K562 (cell line): Measurements from ENCODE around the gene HEXIM2. TPM values are rescaled to one million over a fixed set of nuclear protein-coding genes. Genes with fewer than 3 reads are reported as not detected.

ENCODE experiments used
- ATAC-seq: fragments of 200-7000 bp; cut with Tn5 transposase; 3 replicates; pipeline ENCODE4 v1.9.1; 2020; ENCODE audit warnings: moderate library complexity
- BruUV-seq: library from RNA; stranded (reverse); fragments of 400-500 nt; replicated peaks from 2 replicates; lab custom pipeline; 2021; lab: Mats Ljungman, UMichigan
- CTCF ChIA-PET: fragments of 300-600 bp; formaldehyde crosslinking; extraction: SDS; loops from one replicate; lab custom pipeline; 2021; ENCODE audit warnings: low intra/inter-chr PET ratio; lab: Yijun Ruan, JAX
- POLR2A ChIA-PET: fragments of 300-600, 350-650 bp; sonication (Branson Sonifier 250); formaldehyde crosslinking; extraction: SDS; loops from one replicate; lab custom pipeline; 2021; ENCODE audit warnings: antibody characterized with exemption, inconsistent platforms; lab: Yijun Ruan, JAX
- DNase-seq, 4 experiments: peaks; one replicate each; pipeline versions ENCODE4 v3.0.0 to v3.0.0-alpha.2; 2011 to 2018; ENCODE audit warnings: low spot score in 3 of 4, mixed read lengths in 3 of 4; ENCODE audit errors: extremely low read depth in 1 of 4
- FAIRE-seq: peaks from 2 replicates; lab custom pipeline; 2011; peaks lifted over from hg19 to GRCh38; lab: Jason Lieb, UNC
- H2AFZ ChIP-seq: 2 replicates; pipeline ENCODE4 v1.6.0; 2011; ENCODE audit warnings: low read depth, low read length, control low read depth, inconsistent platforms
- H3K27ac ChIP-seq: fragments of 200-600 bp; 3 replicates; pipeline ENCODE4 v1.8.0; 2011; ENCODE audit warnings: low read depth, mild to moderate bottlenecking, control low read depth, inconsistent platforms, low read length, moderate library complexity, mixed read lengths; ENCODE audit errors: extremely low read depth
- H3K27me3 ChIP-seq, 2 experiments: fragments of 300-600 bp in 1 of 2; 2 replicates in 1 of 2; 3 replicates in 1 of 2; pipeline versions ENCODE4 v1.6.0 to v1.8.0; 2011; ENCODE audit warnings: inconsistent platforms in 2 of 2, low read length in 2 of 2, mild to moderate bottlenecking in 1 of 2, mixed read lengths in 1 of 2, moderate library complexity in 1 of 2; ENCODE audit not compliant: control insufficient read depth in 2 of 2, insufficient read depth in 2 of 2
- H3K36me3 ChIP-seq: fragments of 300-600 bp; 3 replicates; pipeline ENCODE4 v1.8.0; 2011; ENCODE audit warnings: mild to moderate bottlenecking, low read length, inconsistent platforms; ENCODE audit not compliant: control insufficient read depth, insufficient read depth
- H3K4me1 ChIP-seq, 2 experiments: fragments of 200-600 bp in 1 of 2; replicated peaks in 1 of 2; 2 replicates in 1 of 2; 3 replicates in 1 of 2; pipeline versions ENCODE4 v1.5.1 to v1.8.0; 2011; ENCODE audit warnings: inconsistent platforms in 2 of 2, low read length in 2 of 2, mild to moderate bottlenecking in 1 of 2, mixed read lengths in 1 of 2, moderate library complexity in 1 of 2; ENCODE audit not compliant: control insufficient read depth in 2 of 2, insufficient read depth in 2 of 2
- H3K4me2 ChIP-seq: 2 replicates; pipeline ENCODE4 v1.6.1; 2011; ENCODE audit warnings: low read length, control low read depth, inconsistent platforms, mixed read lengths; ENCODE audit not compliant: insufficient read depth
- H3K4me3 ChIP-seq: fragments of 200-600 bp; sonication (generic), shearing (Covaris generic); 2 replicates; pipeline ENCODE4 v1.5.1; 2016; ENCODE audit warnings: control low read depth, inconsistent platforms
- H3K79me2 ChIP-seq: fragments of 200-600 bp; 3 replicates; pipeline ENCODE4 v1.8.0; 2011; ENCODE audit warnings: low read length, inconsistent platforms; ENCODE audit not compliant: control insufficient read depth, insufficient read depth
- H3K9ac ChIP-seq, 2 experiments: 2 replicates each; pipeline versions ENCODE4 v1.6.0 to v1.6.1; 2011; ENCODE audit warnings: low read depth in 2 of 2, low read length in 2 of 2, control low read depth in 1 of 2, inconsistent platforms in 1 of 2, mild to moderate bottlenecking in 1 of 2, mixed read lengths in 1 of 2; ENCODE audit not compliant: insufficient read depth in 1 of 2
- H3K9me1 ChIP-seq: one replicate; pipeline ENCODE4 v1.6.0; 2011; ENCODE audit warnings: inconsistent platforms, mild to moderate bottlenecking, low read length, moderate library complexity; ENCODE audit not compliant: control insufficient read depth, insufficient read depth
- H3K9me3 ChIP-seq: replicated peaks from 2 replicates; pipeline ENCODE4 v1.5.1; 2011; ENCODE audit warnings: low read depth, low read length, inconsistent platforms; ENCODE audit not compliant: control insufficient read depth, insufficient read depth
- H4K20me1 ChIP-seq: replicated peaks from 2 replicates; pipeline ENCODE4 v1.6.1; 2011; ENCODE audit warnings: low read length, inconsistent platforms, mixed read lengths; ENCODE audit not compliant: control insufficient read depth, insufficient read depth
- ATF1 ChIP-seq, 2 experiments: fragments of 450-650 bp in 1 of 2; IDR thresholded peaks; 2 replicates each; pipeline ENCODE4 v1.6.1; 2016; ENCODE audit warnings: missing compliant biosample characterization in 1 of 2, missing genetic modification characterization in 1 of 2
- EGR1 ChIP-seq: fragments of 450-650 bp; conservative IDR thresholded peaks from 2 replicates; pipeline ENCODE4 v1.6.1; 2017; ENCODE audit warnings: mild to moderate bottlenecking
- L3MBTL2 ChIP-seq: fragments of 450-650 bp; IDR thresholded peaks from 2 replicates; pipeline ENCODE4 v1.6.1; 2016; ENCODE audit warnings: mild to moderate bottlenecking, moderate library complexity
- NBN ChIP-seq: fragments of 450-650 bp; IDR thresholded peaks from 2 replicates; pipeline ENCODE4 v1.6.1; 2016; ENCODE audit warnings: low read depth, mild to moderate bottlenecking
- NRF1 ChIP-seq, 2 experiments: fragments of 450-650 bp; IDR thresholded peaks in 1 of 2; conservative IDR thresholded peaks in 1 of 2; 2 replicates each; pipeline ENCODE4 v1.6.1; 2014; ENCODE audit warnings: mild to moderate bottlenecking in 2 of 2
- ZBTB1 ChIP-seq: sonication (generic); formaldehyde crosslinking; IDR thresholded peaks from 2 replicates; pipeline ENCODE4 v1.8.1; 2023; ENCODE audit warnings: missing genetic modification reagents, low read depth, mild to moderate bottlenecking, borderline replicate concordance
- ZNF263 ChIP-seq: sonication (generic); formaldehyde crosslinking; IDR thresholded peaks from 2 replicates; pipeline ENCODE4 v1.8.0; 2022; ENCODE audit warnings: mild to moderate bottlenecking, missing genetic modification reagents, borderline replicate concordance
- WGBS: fragments of 100-300 bp; shearing (Covaris generic); methylation state at CpG from one replicate; pipeline ENCODE4 v1.1.6; 2016; ENCODE audit warnings: low coverage, mixed read lengths; ENCODE audit not compliant: insufficient coverage; ENCODE audit errors: missing lambda C conversion rate; 5-methylcytosine and 5-hydroxymethylcytosine counted together
- in situ Hi-C: fragments of 300-500 bp; cut with MboI; formaldehyde crosslinking; loops from 4 replicates; pipeline ENCODE4 v1.15.0; 2018; ENCODE audit warnings: inconsistent platforms, mixed read lengths
- intact Hi-C: fragments of 100-400 bp; cut with micrococcal nuclease; formaldehyde crosslinking; loops from 2 replicates; pipeline ENCODE4 v1.14.2; 2022
- polyA plus RNA-seq, 8 experiments: library from polyadenylated mRNA; depleted of rRNA in 4 of 8; stranded (reverse) in 5 of 8; unstranded in 3 of 8; fragments of >200 nt; fragmentation: Nextera tagmentation in 2 of 8; fragmentation: Illumina TruSeq in 1 of 8; extraction: Ambion mirVana in 2 of 8; extraction: Trizol in 1 of 8; gene quantifications; 2 replicates each; pipeline versions ENCODE4 v1.2.1 to v1.2.3, GENCODE V29; 2011 to 2014; ENCODE audit warnings: inconsistent platforms in 1 of 8, missing spikeins in 1 of 8
- total RNA-seq, 7 experiments: library from RNA; depleted of rRNA in 6 of 7; stranded (reverse); fragments of >200 nt in 6 of 7; fragmentation: Illumina TruSeq in 2 of 7; extraction: Trizol in 2 of 7; gene quantifications; 2 replicates each; pipeline versions ENCODE4 v1.2.1 to v1.2.3, GENCODE V29; 2011 to 2021; ENCODE audit warnings: low replicate concordance in 1 of 7
- TF ChIP-seq, protein P1 (sequence below): sonication (generic); formaldehyde crosslinking; IDR thresholded peaks from 2 replicates; pipeline ENCODE4 v1.8.1; 2023; ENCODE audit warnings: mild to moderate bottlenecking, missing genetic modification reagents
- TF ChIP-seq, protein P2 (sequence below), 2 experiments: fragments of 450-650 bp in 1 of 2; sonication (generic) in 1 of 2; formaldehyde crosslinking in 1 of 2; IDR thresholded peaks in 1 of 2; conservative IDR thresholded peaks in 1 of 2; 2 replicates each; pipeline versions ENCODE4 v1.6.1 to v1.8.1; 2016 to 2023; ENCODE audit warnings: mild to moderate bottlenecking in 2 of 2, moderate library complexity in 2 of 2, inconsistent platforms in 1 of 2, missing genetic modification reagents in 1 of 2

HEXIM2 gene
- total and polyA plus RNA-seq, 9 of the 15 experiments (the other 6 are each of a cell fraction or from before 2014, with no cell fraction given), result 0.69 to 3.4 (median 1.1) TPM; not detected in 2

DNA sequence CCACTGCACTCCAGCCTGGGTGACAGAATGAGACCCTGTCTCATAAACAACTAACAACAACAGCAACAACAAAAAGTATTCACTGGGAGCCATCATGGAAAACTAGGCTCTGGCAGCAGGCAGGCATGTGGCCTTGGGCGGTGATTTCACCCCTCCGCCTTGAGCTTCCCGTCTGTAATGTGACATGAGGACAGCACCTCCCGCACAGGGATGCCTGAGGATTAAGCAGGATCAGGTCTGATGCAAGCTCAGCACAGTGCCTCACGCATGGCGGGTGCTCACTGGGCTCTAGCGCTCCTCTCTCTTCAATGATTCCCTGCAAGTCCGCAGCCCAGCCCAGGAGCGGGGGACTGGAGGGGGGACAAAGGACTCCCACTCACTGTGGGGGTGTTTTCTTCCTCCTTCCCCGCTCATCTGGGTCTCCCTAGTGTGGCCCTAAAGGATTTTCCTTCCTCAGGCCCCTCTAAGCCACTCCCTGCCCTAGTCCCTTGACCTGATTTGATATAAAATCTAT lies 32.2 kb upstream of the HEXIM2 start:
- Histone ChIP-seq H3K9ac (peak overlapping the region in 1 of 2 experiments; percentile 41; a peak in 2 of 4 replicates), H3K27ac (no peak overlapping the region), H3K36me3 (no peaks in the 10 kb centered on the region), H3K27me3 (no peaks in the 10 kb centered on the region), H3K4me2 (no peak overlapping the region), H3K4me3 (no peak overlapping the region), H3K4me1 (peaks cover 33 to 59% of the 10 kb centered on the region in 2 experiments), H3K9me1 (no peaks in the 10 kb centered on the region), H3K79me2 (no peaks in the 10 kb centered on the region), H3K9me3 (no peaks in the 10 kb centered on the region; the same call in 1 of the 2 replicates), H2AFZ (no peak overlapping the region), H4K20me1 (peaks cover 6% of the 10 kb centered on the region; the same call in 1 of the 2 replicates)
- TF ChIP-seq ZNF263 (peak; percentile 42; the same call in 1 of the 2 replicates), NRF1 (conservative IDR thresholded peaks at IDR 0.05 in 1 of 2, IDR thresholded peaks at IDR 0.05 in 1 of 2) (0 out of 4 replicates have a peak, but pooled peaks of 1 of the 2 experiments have one; percentile 21), EGR1 (peak; percentile 33; the same call in 1 of the 2 replicates), ZBTB1 (CRISPR knock-in tag) (no peak), L3MBTL2 (peak; percentile 26; the same call in 1 of the 2 replicates), NBN (no peak), ATF1 (CRISPR knock-in tag; IDR thresholded peaks at IDR 0.05) (no peak), ATF1 (tag; IDR thresholded peaks at IDR 0.05) (no peak)
- TF ChIP-seq, protein P1, sequence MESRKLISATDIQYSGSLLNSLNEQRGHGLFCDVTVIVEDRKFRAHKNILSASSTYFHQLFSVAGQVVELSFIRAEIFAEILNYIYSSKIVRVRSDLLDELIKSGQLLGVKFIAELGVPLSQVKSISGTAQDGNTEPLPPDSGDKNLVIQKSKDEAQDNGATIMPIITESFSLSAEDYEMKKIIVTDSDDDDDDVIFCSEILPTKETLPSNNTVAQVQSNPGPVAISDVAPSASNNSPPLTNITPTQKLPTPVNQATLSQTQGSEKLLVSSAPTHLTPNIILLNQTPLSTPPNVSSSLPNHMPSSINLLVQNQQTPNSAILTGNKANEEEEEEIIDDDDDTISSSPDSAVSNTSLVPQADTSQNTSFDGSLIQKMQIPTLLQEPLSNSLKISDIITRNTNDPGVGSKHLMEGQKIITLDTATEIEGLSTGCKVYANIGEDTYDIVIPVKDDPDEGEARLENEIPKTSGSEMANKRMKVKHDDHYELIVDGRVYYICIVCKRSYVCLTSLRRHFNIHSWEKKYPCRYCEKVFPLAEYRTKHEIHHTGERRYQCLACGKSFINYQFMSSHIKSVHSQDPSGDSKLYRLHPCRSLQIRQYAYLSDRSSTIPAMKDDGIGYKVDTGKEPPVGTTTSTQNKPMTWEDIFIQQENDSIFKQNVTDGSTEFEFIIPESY (CRISPR knock-in tag), result peak; percentile 92
- TF ChIP-seq, protein P2, sequence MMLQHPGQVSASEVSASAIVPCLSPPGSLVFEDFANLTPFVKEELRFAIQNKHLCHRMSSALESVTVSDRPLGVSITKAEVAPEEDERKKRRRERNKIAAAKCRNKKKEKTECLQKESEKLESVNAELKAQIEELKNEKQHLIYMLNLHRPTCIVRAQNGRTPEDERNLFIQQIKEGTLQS (IDR thresholded peaks at IDR 0.05), result 0 out of 2 replicates have a peak, but pooled peaks have one; percentile 8
- TF ChIP-seq, protein P2 (CRISPR knock-in tag; conservative IDR thresholded peaks at IDR 0.05), result no peak
- 59% methylated on average over 10 of the region's 10 CpGs for WGBS
- POLR2A ChIA-PET, result interaction anchor here (0.5 to 5.2 kb wide), 2 partner anchors 20 to 22 kb away, joined by 4 to 48 read pairs; partner anchors contain the start of gene HEXIM1
- FAIRE-seq (no peak), ATAC-seq (no peak), DNase-seq (no peak)
- in situ Hi-C loops, result no loop called here
- intact Hi-C loops, result loop anchor here (10.0 kb wide), 1 partner anchor 115 kb away; no protein-coding TSS in a partner anchor
- no TSS peak for BruUV-seq
- CTCF ChIA-PET, result no interaction called here
